HG03558 (cell line): ENCODE data around the gene TMEM100.

Source experiments
- ATAC-seq: cut with Tn5 transposase; IDR thresholded peaks from one replicate; pipeline ENCODE4 v1.9.1; 2021; ENCODE audit warnings: moderate number of reproducible peaks; ENCODE audit not compliant: unreplicated experiment; ENCODE audit errors: extremely low read depth

The TMEM100 gene

DNA sequence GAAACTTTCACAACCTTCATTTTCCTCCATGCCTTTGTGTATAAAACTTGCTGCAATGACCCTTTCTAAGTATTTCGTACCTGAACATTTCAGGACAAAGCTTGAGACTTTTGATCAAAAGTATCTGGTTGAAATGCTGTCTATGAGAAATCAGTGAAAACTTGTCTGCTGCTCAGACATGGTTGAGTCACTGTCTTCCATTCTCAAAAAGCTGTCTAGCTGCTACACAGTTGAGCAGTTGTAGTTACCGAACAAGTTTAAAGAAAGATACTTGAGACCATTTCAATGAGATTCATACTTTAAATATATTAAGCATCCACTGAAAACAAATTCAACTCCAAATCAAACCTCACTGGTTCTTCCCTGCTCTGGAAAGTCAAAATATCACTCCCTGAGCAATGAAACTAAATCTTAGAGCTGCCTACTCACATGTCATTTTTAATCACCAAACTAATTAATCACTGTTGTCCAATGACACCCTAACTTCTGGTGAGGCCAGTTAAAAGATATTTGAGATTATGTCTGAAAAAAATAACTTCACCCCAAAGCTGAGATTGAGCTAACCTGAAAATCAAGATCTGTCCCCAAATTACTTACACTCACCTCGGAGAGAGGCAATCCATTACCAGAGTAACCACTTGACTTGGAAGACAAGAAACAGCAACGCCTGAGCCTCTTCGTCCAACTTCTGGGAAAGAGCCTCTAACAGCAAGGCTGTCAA, 488 bp downstream of the TMEM100 start:
- ATAC-seq, result no peak

DNA sequence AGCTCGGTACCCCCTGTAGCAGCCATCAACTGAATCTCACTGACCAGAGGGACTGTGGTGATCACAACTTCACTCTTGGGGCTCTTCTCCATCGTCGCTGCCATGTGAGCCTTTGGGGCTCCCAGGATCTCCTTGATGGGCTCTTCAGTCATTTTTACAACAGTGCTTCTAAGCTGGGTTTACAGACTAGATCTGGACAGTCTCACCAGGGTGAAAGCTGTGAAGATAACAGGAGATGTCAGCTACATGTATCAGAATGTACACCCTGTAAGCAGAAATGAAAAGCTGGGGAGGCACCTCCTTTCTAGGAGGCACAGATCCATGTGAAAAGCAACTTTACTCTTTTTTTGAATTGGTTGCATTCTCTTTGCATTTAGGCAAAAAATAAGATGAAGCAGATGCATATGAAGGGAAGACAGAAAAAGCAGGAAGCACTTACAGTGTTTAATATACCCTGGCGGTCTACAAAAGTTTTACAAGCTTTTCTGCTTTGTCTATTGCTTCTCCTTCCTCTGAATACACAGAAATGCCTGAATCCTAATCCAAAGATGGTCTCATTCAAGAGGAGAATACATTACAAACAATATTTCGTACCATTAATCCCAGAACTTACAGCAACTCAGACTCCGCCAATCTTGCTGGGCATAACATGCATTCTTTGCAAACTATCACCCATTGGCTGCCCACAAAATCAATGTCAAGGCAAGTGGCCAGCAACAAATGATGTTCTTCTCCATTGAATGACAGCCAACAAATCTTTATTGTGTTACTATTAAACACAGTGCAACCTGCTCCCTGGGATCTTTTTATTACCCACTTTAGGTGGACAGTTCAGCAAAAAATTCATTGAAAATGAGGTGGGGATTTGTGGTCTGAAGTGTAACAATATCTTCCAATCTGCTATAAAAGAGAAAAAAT, 1.5 kb downstream of the TMEM100 start:
- no peak for ATAC-seq

DNA sequence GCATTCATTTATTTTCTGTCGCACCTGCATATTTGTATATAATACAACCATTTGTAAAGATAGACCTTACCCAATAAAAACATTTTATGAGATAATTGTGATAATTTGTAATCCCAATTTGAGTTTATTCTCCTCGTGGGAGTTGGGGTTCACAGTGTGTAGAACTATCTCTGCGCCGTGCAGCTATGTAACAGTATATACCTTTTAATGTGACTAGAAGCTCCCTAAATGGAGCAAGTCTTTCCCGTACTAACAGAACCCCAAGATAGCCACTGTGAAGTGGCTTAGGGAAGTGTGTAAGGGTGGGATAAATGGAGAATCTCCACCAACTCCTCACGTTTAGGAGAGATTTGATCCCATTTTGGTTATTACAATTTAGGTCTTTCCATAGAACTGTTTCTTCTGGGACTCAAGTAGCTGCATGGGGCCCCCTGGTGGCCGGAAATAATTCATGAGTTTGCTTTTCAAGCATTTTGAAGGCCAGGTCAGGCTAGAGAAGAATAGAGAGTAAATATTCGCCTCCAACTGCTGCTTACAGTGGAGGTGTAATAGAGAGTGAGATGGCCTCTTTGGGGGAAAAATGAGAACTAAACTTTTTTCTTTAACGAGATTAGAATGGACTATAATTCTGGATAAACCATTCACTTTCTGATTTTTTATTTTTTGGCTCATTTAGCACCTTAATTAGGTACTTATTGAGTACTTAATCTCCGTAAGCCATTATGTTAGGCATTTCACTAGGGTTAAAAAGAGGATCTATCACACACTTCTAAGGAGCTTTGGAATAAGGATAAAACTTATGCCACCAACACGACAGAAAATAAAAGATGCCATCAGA, 4.5 kb downstream of the TMEM100 start:
- no peak for ATAC-seq

DNA sequence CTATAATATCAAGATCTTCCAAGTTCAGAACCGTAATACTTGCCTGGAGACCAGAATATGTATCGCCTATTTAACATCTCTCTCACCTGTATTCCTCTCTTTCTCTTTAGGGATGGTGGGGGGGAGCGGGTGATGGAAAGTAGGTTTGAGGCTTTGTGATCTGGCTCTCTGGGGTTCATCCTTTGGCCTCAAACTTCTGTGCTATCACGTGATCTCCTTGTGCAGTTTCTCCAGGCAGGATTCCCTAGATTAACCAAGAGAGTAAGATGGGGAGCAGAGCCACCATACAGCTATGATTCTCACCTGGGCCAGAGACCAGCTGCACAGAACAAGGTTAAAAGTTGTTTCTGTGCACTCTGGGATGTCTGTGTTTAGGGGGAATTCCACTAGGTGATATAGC, 5.2 kb downstream of the TMEM100 start:
- ATAC-seq, result no peak

DNA sequence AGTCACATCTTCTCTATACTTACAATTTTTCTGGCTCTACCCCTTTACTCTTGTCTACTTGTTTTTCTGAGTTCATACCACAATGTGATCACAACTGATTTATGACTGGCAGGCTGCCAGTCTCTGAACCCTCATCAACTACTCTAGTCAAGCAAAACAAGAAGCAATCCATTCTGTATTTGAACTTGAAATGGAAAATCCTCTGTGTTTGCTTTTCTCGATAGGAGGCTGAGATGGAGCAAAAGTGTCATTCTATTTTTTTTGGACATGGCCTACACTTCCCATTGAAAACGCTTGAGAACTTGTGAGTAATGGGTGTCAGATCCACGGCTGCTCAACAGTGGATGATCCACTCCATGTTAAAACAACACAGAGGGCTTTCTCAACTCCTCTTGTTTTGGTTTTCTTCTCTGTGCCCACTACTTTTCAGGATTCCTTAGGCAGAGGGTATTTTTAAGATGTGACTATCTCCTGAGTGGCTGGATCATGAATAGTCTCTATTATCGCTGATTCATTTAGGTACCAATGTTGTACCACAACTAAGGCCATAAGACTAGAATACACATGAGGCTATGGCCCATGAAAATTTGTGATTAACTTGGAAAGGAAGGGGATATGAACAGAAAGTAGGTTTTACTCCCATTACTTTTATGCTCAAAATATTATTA, 11.7 kb downstream of the TMEM100 start:
- no peak for ATAC-seq

DNA sequence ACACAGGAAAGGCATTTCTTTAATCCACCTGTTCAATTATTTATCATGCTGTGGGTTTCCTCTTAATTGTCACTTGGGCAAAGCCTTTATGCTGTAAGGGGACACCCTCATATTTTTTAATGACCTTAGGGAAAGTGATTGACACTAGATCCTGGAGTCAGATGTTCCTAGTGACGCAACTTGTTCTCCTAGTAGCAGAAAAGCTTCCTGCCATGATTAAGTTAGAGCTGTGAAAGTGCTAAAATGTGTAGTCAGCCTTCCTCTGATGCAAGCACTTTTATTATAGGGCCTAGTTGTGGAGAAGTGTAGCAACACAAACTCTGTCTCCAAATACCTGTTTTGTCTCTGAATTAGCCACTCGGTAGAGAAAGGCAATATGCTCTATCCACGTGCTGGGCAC, 12.3 kb downstream of the TMEM100 start:
- ATAC-seq, result no peak

DNA sequence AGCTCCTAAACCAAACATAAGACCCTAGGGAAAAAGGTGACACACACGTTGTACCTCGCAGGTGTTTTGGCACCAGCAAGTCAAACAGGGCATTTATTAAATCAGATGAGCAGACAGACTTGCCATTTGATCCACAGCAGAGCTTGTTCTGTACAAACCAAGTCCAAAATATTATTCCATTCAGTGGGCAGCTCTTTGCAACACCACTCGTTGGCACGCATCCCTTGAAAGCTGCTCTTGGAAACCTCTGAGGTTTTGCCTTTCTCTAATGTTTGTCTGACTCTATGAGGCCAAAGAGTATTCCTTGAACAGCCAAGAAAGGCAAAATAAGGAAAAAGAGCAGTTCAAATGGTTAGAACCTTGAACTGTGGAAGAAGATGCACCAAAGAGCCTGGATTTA, 12.7 kb downstream of the TMEM100 start:
- ATAC-seq, result no peak

DNA sequence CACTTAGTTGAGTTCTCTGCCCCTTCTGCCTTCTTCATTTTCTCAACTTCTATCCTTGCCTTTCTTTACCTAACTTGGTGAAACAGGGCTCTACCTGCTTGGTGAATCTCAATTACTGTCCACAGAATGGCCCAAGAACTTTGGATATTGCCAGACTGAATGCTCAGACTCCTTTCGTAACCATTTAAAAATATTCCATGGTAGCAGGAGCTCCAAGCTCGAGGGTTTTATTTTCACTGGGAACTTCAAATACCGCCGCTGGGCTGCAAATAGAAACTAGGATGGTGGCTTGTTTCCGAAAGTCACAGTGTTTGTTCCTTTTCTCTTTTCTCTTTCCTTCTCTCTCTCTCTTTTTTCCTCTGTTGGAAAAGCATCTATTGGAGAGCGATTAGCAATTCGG, 13.2 kb downstream of the TMEM100 start:
- no peak for ATAC-seq

DNA sequence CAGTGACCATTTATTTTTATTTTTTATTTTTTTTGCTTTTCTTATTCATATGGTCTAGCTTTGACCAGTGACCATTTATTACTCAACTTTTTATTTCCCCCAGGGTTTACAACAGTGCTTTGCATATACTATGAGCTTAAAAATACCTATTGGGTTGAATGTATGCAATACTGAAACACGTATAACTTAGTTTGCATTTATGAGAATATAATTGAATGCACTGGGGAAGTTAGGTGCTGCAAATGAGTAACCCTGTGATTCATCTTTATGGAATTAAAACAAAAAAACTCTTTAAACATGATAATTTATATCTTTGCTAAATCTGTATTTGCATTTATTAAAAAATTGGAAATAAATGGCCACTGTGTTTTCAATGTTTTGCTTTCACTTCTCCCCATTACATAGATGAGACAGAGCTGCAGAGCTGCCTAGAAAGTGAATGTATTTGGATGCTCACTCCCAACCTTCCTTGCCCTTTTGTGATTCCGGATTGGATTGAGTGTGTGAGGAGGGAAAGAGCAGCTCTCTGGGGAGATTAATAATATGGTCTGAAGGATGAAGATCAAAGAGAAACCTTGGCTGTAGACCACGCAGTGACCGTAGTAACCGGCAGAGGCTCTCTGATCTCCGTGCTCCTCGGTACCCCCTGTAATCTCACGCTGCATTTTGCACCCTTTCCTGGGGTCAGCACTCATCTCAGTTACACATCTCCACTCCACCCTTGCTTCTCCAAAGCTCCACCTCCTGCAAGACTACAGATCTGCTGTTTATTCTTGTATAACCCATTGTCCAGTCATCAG, 14.3 kb downstream of the TMEM100 start:
- no peak for ATAC-seq

DNA sequence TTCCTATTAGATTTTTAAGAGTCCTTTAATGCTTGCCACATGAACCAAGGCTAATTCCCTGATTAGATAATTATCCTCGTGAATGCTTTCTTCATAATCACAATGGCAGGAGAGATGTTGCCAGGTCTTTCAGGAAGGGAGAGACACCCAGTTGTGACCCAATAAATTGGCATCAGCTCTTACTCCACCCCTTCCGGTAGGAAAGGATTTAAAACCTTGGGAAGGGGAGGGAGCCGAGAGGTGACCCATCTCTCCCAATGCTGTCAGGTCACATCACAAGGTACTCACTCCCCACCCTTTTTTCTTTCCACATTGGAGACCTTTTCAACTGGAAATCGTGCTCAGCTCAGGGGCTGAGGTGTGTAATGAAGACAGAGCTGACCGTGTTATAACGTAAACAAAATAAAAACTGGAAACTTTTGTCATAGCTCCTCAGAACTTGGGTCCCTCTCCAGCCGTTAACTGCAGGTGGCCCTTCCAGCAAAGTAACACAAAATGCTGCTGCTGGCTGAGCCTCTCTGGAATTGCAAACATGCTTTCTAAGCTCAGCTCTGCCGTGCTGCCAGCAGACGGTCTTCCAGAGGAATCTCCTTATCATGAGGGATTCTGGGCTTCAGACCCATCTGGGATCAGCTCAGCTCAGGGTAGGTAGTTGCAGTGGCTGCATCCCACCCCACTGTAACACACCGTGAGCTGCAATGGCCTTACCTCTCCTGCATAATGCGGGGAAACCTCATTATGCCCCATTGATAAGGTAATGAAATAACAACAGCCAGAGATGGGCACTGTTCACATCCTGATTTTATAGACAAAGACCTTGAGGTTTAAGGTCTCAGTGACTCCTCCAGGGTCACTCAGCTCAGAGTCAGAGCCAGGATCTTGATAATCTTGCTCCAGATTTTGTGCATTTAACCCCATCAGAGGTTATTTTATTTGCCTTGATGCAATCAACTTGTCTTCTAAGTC, 15.6 kb downstream of the TMEM100 start:
- no peak for ATAC-seq

DNA sequence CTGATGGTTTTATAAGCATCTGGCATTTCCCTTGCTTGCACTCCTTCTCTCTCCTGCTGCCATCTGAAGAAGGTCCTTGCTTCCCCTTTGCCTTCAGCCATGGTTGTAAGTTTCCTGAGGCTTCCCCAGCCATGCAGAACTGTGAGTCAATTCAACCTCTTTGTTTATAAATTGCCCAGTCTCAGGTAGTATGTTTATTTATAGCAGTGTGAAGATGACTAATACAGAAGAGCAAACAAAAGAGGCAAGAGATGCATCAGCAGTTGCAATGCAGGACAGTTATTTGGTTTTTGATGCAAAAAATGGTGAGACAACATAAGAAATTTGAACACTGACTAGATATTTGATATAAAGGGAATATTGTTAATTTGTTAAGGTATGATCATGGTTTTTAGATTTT, 16.8 kb downstream of the TMEM100 start:
- ATAC-seq, result no peak

DNA sequence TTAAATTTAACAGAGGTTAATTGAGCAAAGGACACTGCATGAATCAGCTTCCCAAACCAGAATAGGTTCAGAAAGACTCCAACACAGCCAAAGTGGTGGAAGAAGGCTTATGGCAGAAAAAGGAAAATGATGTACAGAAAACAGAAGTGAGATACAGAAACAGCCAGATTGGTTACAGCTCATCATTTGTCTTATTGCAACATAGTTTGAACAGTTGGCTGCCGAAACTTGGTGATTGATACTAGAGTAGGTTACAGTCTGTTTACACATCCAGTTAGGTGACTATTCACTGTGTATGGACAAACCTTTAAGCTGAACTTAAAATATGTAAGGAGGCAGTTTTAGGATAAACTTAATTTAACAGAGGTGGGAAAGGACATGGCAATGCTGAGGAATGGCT, 18.3 kb downstream of the TMEM100 start:
- ATAC-seq, result no peak

DNA sequence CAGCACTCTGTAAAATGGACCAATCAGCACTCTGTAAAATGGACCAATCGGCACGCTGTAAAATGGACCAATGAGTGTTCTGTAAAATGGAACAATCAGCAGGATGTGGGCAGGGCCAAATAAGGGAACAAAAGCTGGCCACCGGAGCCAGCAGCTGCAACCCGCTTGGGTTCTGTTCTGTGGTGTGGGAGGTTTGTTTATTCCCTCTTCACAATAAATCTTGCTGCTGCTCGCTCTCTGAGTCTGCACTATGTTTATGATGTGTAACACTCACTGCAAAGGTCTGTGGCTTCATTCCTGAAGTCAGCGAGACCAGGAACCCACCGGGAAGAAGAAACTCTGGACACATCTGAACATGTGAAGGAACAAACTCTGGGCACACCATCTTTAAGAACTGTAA, 20.5 kb downstream of the TMEM100 start:
- ATAC-seq, result no peak

DNA sequence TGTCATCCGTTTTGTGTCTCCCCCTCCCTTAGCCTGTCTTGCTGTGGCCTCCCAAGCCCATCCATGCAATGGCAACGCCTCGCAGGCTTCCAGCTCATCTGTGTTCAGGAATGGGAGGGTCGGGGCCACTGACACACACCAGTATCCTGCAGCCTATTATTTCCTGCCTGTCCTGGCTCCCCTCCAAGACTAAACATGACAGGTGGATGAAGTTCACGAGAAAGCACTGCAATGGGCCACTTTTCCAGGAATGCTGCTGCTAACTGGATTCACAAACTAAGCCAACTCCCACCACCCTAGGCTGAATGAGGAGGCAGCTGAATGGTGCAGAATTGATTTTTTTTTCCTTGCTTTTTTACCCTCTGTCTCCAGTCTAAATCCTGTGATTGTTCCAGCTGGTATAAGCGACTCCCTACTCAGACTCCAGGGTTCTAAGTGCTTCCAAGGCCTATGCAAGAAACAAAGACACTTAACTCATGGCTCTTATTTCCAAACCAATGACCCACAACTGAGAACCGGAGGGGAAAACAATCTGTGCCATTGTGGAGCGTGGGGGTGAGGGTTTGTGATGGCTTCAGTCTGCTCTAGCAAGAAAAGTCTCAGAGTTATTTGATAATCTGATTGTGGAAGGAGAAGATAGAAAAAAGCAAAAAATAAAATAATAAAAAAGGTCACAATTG, 23.3 kb downstream of the TMEM100 start:
- ATAC-seq, result no peak

DNA sequence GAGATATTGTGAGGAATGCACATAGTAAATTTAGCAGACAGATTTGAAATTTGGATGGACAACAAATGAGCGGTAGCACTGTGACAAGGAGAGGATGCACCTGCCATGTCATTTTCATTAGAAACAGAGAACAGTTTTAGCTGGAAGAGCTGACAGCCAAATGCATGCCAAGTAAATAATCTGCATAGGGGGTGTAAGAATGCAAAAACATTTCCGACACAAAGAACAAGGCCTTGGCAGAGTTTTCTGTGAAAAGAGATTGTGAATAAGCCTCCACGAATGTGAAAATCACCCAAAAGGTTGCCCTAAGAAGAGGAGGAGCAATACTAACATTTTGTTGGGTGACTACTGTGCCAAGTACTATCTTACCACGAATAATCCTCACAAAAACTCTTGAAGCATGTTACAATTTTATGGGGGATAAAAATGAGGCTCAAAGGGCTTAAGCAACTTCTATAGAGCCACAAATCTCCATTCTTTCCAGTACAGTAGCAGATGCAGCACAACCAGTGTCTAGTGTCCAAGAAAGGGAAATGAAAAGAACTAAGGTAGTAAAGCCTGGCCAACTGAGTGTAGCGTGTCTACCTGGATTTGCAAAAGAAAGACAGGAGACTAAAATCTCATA, 28.3 kb downstream of the TMEM100 start:
- no peak for ATAC-seq

DNA sequence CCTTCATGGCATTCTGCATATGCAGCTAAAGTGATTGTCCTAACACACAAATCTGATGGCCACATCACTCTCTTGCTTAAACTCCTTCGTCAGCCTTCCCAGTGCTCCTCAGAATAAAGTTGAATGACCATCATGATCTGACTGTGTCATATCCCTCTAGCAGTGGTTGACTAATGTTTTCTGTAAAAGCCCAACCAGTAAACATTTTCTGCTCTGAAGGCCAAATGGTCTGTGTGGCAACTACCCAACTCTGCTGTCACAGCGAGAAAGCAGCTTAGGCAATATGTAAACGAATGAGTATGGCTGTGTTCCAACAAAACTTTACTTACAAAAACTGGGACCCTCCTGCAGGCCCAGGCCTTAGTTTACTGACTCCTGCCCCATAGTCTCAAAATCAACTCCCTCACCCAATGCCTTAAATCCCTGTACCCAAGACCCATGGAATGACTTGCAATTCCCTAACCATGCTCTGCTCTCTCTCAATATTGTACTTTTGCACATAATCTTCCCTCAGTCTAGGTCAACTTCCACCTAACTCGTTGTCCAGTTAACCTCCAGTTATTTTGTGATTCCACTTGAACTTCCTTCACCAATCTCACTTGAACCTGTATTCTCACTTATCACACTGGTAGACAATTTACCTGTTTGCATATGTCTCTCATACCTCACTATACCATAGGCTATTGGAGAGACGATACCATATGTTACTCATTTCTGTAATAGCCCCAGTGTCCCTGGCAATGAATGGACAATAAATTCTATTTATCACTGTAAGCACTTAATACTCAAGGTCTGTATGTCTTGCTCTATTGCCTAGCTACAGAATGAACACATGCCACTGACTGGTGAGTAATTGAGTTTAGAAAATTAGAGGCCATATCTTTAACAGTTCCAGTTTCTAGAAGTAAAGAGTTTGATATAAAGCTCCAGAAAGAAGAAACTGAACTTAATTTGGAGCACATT, 29.1 kb downstream of the TMEM100 start:
- no peak for ATAC-seq
